Stimulated activated CD8-positive, alpha-beta memory T cell treated with anti-CD3 and anti-CD28 coated beads, Interleukin-15, amount 100 ng/mL, for 48 hours (primary cell): ENCODE data around the gene IL11.
A peak's percentile ranks its signal among the peaks of the same experiment; 100 is the strongest.

ENCODE experiments used
- DNase-seq, 2 donors: peaks; one replicate each; pipeline ENCODE4 v3.0.0-alpha.2; 2020; ENCODE audit warnings: low read depth in 2 of 2

IL11 gene

DNA sequence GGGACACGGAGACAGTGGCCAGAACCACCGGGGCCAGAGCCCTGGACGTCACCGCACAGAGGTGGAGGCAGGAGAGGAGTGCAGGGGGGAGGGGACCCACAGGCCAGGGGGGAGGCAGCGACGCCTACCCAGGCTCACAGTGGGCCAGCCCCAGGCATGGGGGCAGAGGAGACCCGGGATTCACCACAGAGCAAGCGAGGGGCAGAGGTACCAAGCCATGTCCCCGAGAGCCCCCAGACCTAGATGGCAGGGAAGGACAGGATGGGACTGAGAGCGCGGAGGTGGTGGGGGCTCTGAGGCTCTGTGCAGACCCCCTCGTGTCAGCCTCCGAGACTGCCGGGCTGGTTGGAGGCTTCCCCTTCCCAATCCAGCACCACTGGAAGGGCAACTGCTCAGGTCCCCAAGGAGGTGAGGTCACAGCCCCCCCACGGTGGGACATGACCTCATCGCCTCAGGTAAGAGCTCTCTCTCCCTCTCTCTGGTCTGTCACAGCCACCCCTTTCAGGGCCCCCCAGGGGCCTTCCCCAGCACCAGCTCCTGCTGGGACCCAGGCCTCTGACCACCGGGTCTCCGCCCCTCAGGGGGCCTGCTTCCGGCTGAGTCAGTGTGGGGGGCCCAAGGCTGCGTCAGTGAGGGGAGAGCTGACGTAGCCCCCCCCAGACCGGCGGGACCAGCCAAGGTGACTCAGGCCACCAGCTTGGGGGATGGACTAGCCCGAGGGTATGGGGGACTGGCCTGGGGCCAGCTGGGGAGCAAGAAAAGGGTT, 2.2 kb upstream of the IL11 start:
- peak in 1 of 2 donors; percentile 64 for DNase-seq

DNA sequence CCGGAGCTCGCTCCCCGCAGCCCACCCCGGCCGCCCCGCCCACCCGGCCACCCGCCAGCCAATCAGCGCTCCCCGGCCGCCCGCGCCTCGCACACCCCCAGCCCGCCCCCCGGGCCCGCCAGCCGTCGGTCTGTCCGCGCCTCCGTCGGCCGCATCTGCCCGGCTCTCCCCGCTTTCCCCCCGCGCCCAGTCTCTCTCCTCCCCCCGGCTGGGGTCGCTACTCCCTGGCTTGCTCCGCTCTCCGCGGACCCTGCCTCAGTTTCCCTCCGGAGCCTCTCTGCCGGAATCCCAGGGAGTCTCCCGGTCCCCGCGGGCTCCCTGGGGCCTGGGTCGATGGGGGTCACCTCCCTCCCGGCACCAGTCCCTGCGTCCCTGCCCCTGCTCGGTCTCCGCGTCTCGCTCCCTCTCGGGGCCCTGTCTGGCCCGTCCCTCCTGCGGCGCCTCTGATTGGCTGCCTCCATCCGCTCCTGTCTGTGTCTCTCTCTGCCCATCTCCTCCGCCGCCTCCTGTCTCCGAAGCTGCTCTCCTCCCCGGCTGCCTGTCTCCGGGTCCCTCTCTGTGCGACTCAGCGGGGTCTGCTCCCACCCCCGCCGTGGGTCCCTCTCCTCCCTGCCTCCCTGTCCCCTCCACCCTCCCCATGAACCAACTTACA, 484 bp downstream of the IL11 start:
- DNase-seq, result peak in 1 of 2 donors; percentile 31

GRCh38 chr19:55368701-55369563, 1.3 kb downstream of the IL11 start:
- no peak for DNase-seq

- DNase-seq, result no peak
These were observed 2.2 kb downstream of the IL11 start for GRCh38 chr19:55368106-55368505.

GRCh38 chr19:55366790-55367189, 3.5 kb downstream of the IL11 start:
- DNase-seq, result no peak

DNA sequence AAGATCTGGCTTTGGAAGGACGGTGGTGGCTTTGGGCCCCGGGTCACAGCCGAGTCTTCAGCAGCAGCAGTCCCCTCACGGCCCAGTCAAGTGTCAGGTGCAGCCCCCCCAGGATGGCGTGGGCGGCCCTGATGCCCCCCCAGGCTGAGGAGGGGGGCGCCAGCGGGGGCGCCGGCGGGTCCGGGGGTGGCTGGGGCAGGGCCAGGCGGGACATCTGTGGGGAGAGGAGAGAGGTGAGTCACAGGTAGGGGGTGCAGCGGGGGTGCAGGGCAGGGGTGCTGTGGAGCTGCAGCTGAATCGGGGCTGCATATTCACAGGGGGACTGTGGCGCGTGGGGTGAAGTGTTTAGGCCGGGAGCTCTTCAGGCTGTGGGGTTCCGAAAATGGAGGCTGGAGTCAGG, 4.3 kb downstream of the IL11 start:
- DNase-seq, result no peak

- no peak for DNase-seq
These were observed 5.0 kb downstream of the IL11 start for GRCh38 chr19:55365245-55365644.

GRCh38 chr19:55362990-55363716, 7.1 kb downstream of the IL11 start, which contains the start of gene GARIN5B:
Gene GARIN5B (minus strand): TSS chr19:55363260. CDS start chr19:55363066, 194 bp downstream.
- no peak for DNase-seq

DNA sequence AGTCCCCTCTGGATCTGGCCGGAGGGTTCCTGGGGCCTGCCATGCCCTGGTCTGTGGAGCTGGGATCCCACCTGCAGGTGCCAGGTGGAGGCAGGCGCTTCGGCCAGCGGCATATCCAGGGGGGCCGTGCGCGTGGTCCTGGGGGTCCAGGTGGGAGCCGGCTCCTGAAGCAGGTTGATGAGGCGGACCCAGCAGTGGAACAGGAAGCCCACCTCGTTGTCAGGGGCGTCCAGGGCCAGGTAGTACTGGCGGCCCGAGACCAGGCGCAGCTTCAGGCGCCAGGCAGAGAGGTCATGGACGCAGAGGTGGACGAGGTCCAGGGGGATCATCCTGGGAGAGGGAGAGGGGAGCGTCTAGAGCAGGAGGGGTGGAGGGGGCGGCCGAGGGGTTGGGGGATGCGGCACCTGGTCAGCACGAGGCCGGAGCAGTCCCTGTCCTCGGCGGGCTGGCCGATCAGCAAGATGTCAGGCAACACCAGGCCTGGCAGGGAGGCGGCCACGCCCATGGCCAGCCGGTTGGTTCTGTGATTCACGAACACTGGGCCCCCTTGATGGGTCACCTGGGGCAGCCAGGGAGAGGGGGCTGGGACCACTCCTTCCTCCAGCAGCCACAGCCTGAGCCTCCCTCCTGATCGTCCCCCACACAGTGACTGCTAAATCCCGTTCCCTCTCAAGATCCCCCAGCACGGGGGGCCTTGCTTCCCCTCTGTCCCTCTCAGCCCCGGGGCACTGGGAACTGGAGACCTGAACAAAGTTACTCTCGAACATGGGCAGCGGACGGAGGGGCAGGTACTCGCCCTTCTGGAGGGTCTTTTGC, 7.9 kb downstream of the IL11 start:
- DNase-seq, result no peak

GRCh38 chr19:55360902-55361301, 9.4 kb downstream of the IL11 start:
- no peak for DNase-seq

GRCh38 chr19:55358943-55359908, 11.0 kb downstream of the IL11 start:
- DNase-seq, result no peak

- DNase-seq, result no peak
These were observed 11.8 kb downstream of the IL11 start for GRCh38 chr19:55358493-55358892.

- DNase-seq, result no peak
These were observed 14.9 kb downstream of the IL11 start for GRCh38 chr19:55355213-55355821.

- DNase-seq, result no peak
These were observed 15.5 kb downstream of the IL11 start, which contains the start of gene COX6B2 for GRCh38 chr19:55354698-55355212. Gene COX6B2 (minus strand): TSS chr19:55354719. CDS start chr19:55354521, 198 bp downstream.

- DNase-seq, result peak in 1 of 2 donors; percentile 27
These were observed 16.2 kb downstream of the IL11 start for GRCh38 chr19:55353803-55354697.

- no peak for DNase-seq
These were observed 16.9 kb downstream of the IL11 start for GRCh38 chr19:55353356-55353802.

- no peak for DNase-seq
These were observed 17.6 kb downstream of the IL11 start for GRCh38 chr19:55352549-55353145.
